IMR-90 (cell line): ENCODE measurements around the gene CEACAM6. TPM values are rescaled to one million over a fixed set of nuclear protein-coding genes. Genes with fewer than 3 reads are reported as not detected.
A peak's percentile ranks its signal among the peaks of the same experiment; 100 is the strongest.

ENCODE experiments used
- ATAC-seq: fragments of 200-7000 bp; cut with Tn5 transposase; 2 replicates; pipeline ENCODE4 v1.9.1; 2020; ENCODE audit warnings: low read depth, mild to moderate bottlenecking, moderate library complexity
- BruUV-seq: library from RNA; stranded (reverse); fragments of 400-500 nt; replicated peaks from 2 replicates; lab custom pipeline; 2021; lab: Mats Ljungman, UMichigan
- CTCF ChIA-PET: fragments of 300-600 bp; formaldehyde crosslinking; extraction: SDS; loops from one replicate; lab custom pipeline; 2021; ENCODE audit warnings: antibody characterized with exemption; lab: Yijun Ruan, JAX
- POLR2A ChIA-PET: fragments of 300-600 bp; sonication (Branson Sonifier 250); formaldehyde crosslinking; loops from one replicate; lab custom pipeline; 2022; ENCODE audit warnings: antibody characterized with exemption; ENCODE audit not compliant: unreplicated experiment; lab: Charles Lee
- DNase-seq: peaks from one replicate; pipeline ENCODE4 v3.0.0; 2013
- H2AFZ ChIP-seq: replicated peaks from 2 replicates; pipeline ENCODE3; 2013; ENCODE audit warnings: low read length, mild to moderate bottlenecking; ENCODE audit not compliant: poor library complexity
- H2AK5ac ChIP-seq: 2 replicates; pipeline ENCODE4 v1.6.1; 2013; ENCODE audit warnings: low read depth, low read length, inconsistent platforms
- H2AK9ac ChIP-seq: replicated peaks from 2 replicates; pipeline ENCODE3; 2013; ENCODE audit warnings: mild to moderate bottlenecking, low read depth, low read length, moderate library complexity; ENCODE audit not compliant: poor library complexity
- H2BK120ac ChIP-seq: 2 replicates; pipeline ENCODE4 v1.6.1; 2013; ENCODE audit warnings: low read depth, low read length, inconsistent platforms
- H2BK15ac ChIP-seq: 3 replicates; pipeline ENCODE4 v1.6.1; 2013; ENCODE audit warnings: low read depth, low read length, inconsistent platforms
- H2BK20ac ChIP-seq: 2 replicates; pipeline ENCODE4 v1.6.1; 2013; ENCODE audit warnings: low read depth, mild to moderate bottlenecking, inconsistent platforms, low read length, moderate library complexity
- H2BK5ac ChIP-seq: 2 replicates; pipeline ENCODE4 v1.6.1; 2013; ENCODE audit warnings: mild to moderate bottlenecking, low read depth, low read length, inconsistent platforms; ENCODE audit not compliant: poor library complexity, severe bottlenecking
- H3K14ac ChIP-seq: replicated peaks from 2 replicates; pipeline ENCODE4 v1.6.1; 2013; ENCODE audit warnings: low read depth, low read length, inconsistent platforms
- H3K18ac ChIP-seq: 2 replicates; pipeline ENCODE4 v1.6.1; 2013; ENCODE audit warnings: low read depth, low read length, control low read depth
- H3K23ac ChIP-seq: 2 replicates; pipeline ENCODE4 v1.6.1; 2013; ENCODE audit warnings: low read depth, low read length, inconsistent platforms
- H3K27ac ChIP-seq: 2 replicates; pipeline ENCODE4 v1.5.1; 2013; ENCODE audit warnings: mild to moderate bottlenecking, control low read depth, low read length; ENCODE audit not compliant: insufficient read depth
- H3K27me3 ChIP-seq: 2 replicates; pipeline ENCODE4 v1.6.1; 2013; ENCODE audit warnings: low read length; ENCODE audit not compliant: control insufficient read depth, insufficient read depth
- H3K36me3 ChIP-seq: 2 replicates; pipeline ENCODE4 v1.6.1; 2013; ENCODE audit warnings: low read length, mixed read lengths; ENCODE audit not compliant: control insufficient read depth, insufficient read depth
- H3K4ac ChIP-seq: 2 replicates; pipeline ENCODE4 v1.6.1; 2013; ENCODE audit warnings: low read depth, low read length, inconsistent platforms
- H3K4me1 ChIP-seq: 2 replicates; pipeline ENCODE4 v1.6.1; 2013; ENCODE audit warnings: low read length, mixed read lengths; ENCODE audit not compliant: control insufficient read depth, insufficient read depth
- H3K4me2 ChIP-seq: 2 replicates; pipeline ENCODE4 v1.6.1; 2013; ENCODE audit warnings: low read depth, mild to moderate bottlenecking, control low read depth, low read length, moderate library complexity
- H3K4me3 ChIP-seq: 2 replicates; pipeline ENCODE4 v1.5.1; 2013; ENCODE audit warnings: low read depth, mild to moderate bottlenecking, control low read depth, low read length, moderate library complexity; ENCODE audit not compliant: insufficient read depth
- H3K56ac ChIP-seq: 2 replicates; pipeline ENCODE4 v1.6.1; 2013; ENCODE audit warnings: low read length, inconsistent platforms; ENCODE audit not compliant: insufficient read depth; ENCODE audit errors: extremely low read depth
- H3K79me1 ChIP-seq, 2 experiments: 2 replicates each; pipeline ENCODE4 v1.6.1; 2013; ENCODE audit warnings: low read length in 2 of 2, inconsistent platforms in 1 of 2, low read depth in 1 of 2
- H3K9ac ChIP-seq: 2 replicates; pipeline ENCODE4 v1.6.1; 2013; ENCODE audit warnings: low read depth, low read length, control low read depth
- H3K9me1 ChIP-seq: 2 replicates; pipeline ENCODE4 v1.6.1; 2013; ENCODE audit warnings: low read length, inconsistent platforms; ENCODE audit not compliant: insufficient read depth
- H3K9me3 ChIP-seq: 2 replicates; pipeline ENCODE4 v1.6.1; 2013; ENCODE audit warnings: low read length; ENCODE audit not compliant: control insufficient read depth, insufficient read depth
- H4K20me1 ChIP-seq: 2 replicates; pipeline ENCODE4 v1.6.1; 2013; ENCODE audit warnings: low read length, inconsistent platforms; ENCODE audit not compliant: insufficient read depth
- H4K5ac ChIP-seq: 2 replicates; pipeline ENCODE4 v1.6.1; 2013; ENCODE audit warnings: mild to moderate bottlenecking, low read depth, low read length, control low read depth
- H4K8ac ChIP-seq, 2 experiments: 2 replicates each; pipeline ENCODE4 v1.6.1; 2013; ENCODE audit warnings: low read depth in 2 of 2, low read length in 2 of 2, control low read depth in 1 of 2, inconsistent platforms in 1 of 2
- H4K91ac ChIP-seq: 2 replicates; pipeline ENCODE4 v1.6.1; 2013; ENCODE audit warnings: low read depth, low read length, inconsistent platforms; ENCODE audit not compliant: insufficient read depth
- RAD21 ChIP-seq: IDR thresholded peaks from 2 replicates; pipeline ENCODE4 v1.6.1; 2012; ENCODE audit warnings: low read length, improper control_type of control experiment
- RCOR1 ChIP-seq: IDR thresholded peaks from 2 replicates; pipeline ENCODE4 v1.6.1; 2012; ENCODE audit warnings: mild to moderate bottlenecking, low read length, improper control_type of control experiment; ENCODE audit not compliant: insufficient replicate concordance
- WGBS, 2 experiments: methylation state at CpG; one replicate each; pipeline versions ENCODE4 v1.1.5 to v1.1.7; 2013; ENCODE audit warnings: missing lambda C conversion rate in 2 of 2; ENCODE audit not compliant: insufficient read length in 1 of 2; ENCODE audit errors: extremely low coverage in 2 of 2; 5-methylcytosine and 5-hydroxymethylcytosine counted together
- dilution Hi-C: fragments of 300-500 bp; cut with HindIII; formaldehyde crosslinking; loops from one replicate; pipeline ENCODE4 v1.14.3; 2018; ENCODE audit warnings: low sequenced_read_pairs; ENCODE audit not compliant: unreplicated experiment
- in situ Hi-C: fragments of 300-500 bp; cut with MboI; formaldehyde crosslinking; loops from 3 replicates; pipeline ENCODE4 v1.14.3; 2019; ENCODE audit warnings: low sequenced_read_pairs, inconsistent platforms, mixed read lengths
- intact Hi-C: fragments of 100-400 bp; cut with micrococcal nuclease; formaldehyde crosslinking; loops from 2 replicates; pipeline ENCODE4 v1.10.0; 2022
- polyA plus RNA-seq, 3 experiments: library from polyadenylated mRNA; depleted of rRNA; stranded (reverse); fragments of >200 nt; gene quantifications; 2 replicates each; pipeline ENCODE4 v1.2.3, GENCODE V29; 2012; ENCODE audit warnings: low replicate concordance in 1 of 3
- total RNA-seq: library from RNA; depleted of rRNA; stranded (reverse); fragments of >200 nt; gene quantifications from 2 replicates; pipeline ENCODE4 v1.2.3, GENCODE V29; 2012
- TF ChIP-seq, protein P1 (sequence below): fragments of 150-350 bp; IDR thresholded peaks from 2 replicates; pipeline ENCODE4 v1.6.1; 2017; ENCODE audit warnings: mild to moderate bottlenecking, antibody characterized with exemption, low read length, low read depth

Gene CEACAM6
- total and polyA plus RNA-seq, 2 of the 4 experiments (the other 2 are of a cell fraction) = not detected

DNA sequence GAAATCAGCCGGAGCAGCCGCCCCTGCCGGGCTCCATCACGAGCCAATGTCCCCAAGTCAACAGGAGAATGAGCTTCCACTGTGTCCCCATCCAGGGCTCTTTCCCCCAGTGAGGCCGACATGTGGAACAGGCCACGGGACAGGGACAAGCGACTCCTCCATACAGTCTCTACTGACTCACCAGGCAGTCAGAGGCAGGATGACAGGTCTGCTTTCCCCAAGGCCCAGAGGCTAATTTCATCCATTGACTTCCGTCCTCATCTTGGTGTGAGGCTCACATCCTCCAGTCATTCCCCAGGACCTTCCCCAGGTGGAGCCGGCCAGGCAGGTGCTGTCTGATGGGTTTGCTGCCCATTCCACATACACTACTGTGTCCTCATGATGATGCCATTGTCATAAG, 3.5 kb downstream of the CEACAM6 start:
- 60% methylated on average over 6 of the region's 9 CpGs; no CpG with 5 or more reads in 1 of the 2 experiments for WGBS, 2 experiments
- ChIA-PET POLR2A (no interaction called here), CTCF (interaction anchor here (0.5 kb wide), 1 partner anchor 67 kb away, joined by 5 read pairs; no protein-coding TSS in a partner anchor)

More for the DNA sequence above, 3.5 kb downstream of the CEACAM6 start:
- in situ Hi-C loops = no loop called here
- Histone ChIP-seq H3K9ac (no peak overlapping the region), H2BK120ac (no peak overlapping the region), H3K4me3 (no peak overlapping the region), H4K5ac (no peak overlapping the region), H3K56ac (no peak overlapping the region), H3K79me1 (no peaks in the 10 kb centered on the region), H2AK5ac (no peak overlapping the region), H2AK9ac (no peak overlapping the region), H3K14ac (no peak overlapping the region), H3K9me3 (no peaks in the 10 kb centered on the region), H3K9me1 (no peaks in the 10 kb centered on the region), H3K18ac (no peak overlapping the region), H4K8ac (no peak overlapping the region), H3K27me3 (no peaks in the 10 kb centered on the region), H3K4me2 (no peak overlapping the region), H3K23ac (no peak overlapping the region), H3K4me1 (no peaks in the 10 kb centered on the region), H2BK15ac (no peak overlapping the region), H3K27ac (no peak overlapping the region), H2BK5ac (no peak overlapping the region), H4K91ac (no peak overlapping the region), H3K4ac (no peak overlapping the region), H3K36me3 (no peaks in the 10 kb centered on the region), H2BK20ac (no peak overlapping the region), H4K20me1 (no peaks in the 10 kb centered on the region), H2AFZ (no peak overlapping the region)
- no TSS peak for BruUV-seq
- TF ChIP-seq, protein P1, sequence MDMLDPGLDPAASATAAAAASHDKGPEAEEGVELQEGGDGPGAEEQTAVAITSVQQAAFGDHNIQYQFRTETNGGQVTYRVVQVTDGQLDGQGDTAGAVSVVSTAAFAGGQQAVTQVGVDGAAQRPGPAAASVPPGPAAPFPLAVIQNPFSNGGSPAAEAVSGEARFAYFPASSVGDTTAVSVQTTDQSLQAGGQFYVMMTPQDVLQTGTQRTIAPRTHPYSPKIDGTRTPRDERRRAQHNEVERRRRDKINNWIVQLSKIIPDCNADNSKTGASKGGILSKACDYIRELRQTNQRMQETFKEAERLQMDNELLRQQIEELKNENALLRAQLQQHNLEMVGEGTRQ = 0 out of 2 replicates have a peak, but pooled peaks have one; percentile 20
- TF ChIP-seq RAD21 = no peak
- TF ChIP-seq RCOR1 = no peak
- intact Hi-C loops = no loop called here
- dilution Hi-C loops = no loop called here
- ATAC-seq (no peak), DNase-seq (no peak)
